Ishikawa (cell line): ENCODE data around the gene GPD1L.

Experiments used
- CREB1 ChIP-seq: IDR thresholded peaks from 2 replicates; pipeline ENCODE4 v1.6.1; 2012; ENCODE audit warnings: low read depth
- EP300 ChIP-seq: IDR thresholded peaks from 2 replicates; pipeline ENCODE4 v1.6.1; 2012; ENCODE audit warnings: borderline replicate concordance
- FOXM1 ChIP-seq: IDR thresholded peaks from 2 replicates; pipeline ENCODE4 v1.6.1; 2012; ENCODE audit warnings: low read depth, borderline replicate concordance
- NFIC ChIP-seq: IDR thresholded peaks from 2 replicates; pipeline ENCODE4 v1.6.1; 2012
- TAF1 ChIP-seq: IDR thresholded peaks from 2 replicates; pipeline ENCODE4 v1.6.1; 2012; ENCODE audit warnings: low read depth, mild to moderate bottlenecking
- TCF12 ChIP-seq: IDR thresholded peaks from 2 replicates; pipeline ENCODE4 v1.6.1; 2012; ENCODE audit warnings: low read depth

- TF ChIP-seq CREB1 (no peak), EP300 (no peak), NFIC (no peak), TCF12 (no peak), TAF1 (no peak), FOXM1 (no peak)
Observed at GRCh38 chr3:32125012-32125411, 18.6 kb downstream of the GPD1L start.
